ENCODE data around the gene TAF1C. TPM values are rescaled to one million over a fixed set of nuclear protein-coding genes. Genes with fewer than 3 reads are reported as not detected.

The TAF1C gene
- total RNA-seq, 1 experiment from 2014 or later, result 89.7 TPM

DNA sequence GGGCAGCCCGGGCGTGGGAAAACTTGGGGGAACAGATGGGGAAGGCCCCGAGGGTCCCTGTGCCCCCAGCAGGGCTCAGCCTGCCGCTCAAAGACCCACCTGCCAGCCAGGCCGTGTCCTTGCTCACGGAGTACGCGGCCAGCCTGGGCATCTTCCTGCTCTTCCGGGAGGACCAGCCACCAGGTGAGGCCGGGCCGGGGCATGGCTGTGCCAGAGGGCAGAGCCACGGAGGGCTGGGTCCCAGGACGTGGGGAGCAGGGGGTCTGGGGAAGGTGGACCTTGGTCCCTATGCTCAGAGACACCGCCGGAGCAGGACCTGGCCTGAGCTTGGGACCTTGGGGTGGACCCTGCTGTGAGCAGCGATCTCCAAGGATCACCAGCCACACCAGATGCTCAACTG lies 4.6 kb upstream of the TAF1C start:
- DNase-seq (ENCODE audit: low spot score) (no peak), ATAC-seq (no peak)
- ChIA-PET CTCF (interaction anchor here (1.0 to 1.1 kb wide), 2 partner anchors 10 to 16 kb away, joined by 3 to 4 read pairs; no protein-coding TSS in a partner anchor), POLR2A (no interaction called here)
- TF ChIP-seq ETV6 (CRISPR knock-in tag; IDR thresholded peaks at IDR 0.05), result no peak
- TF ChIP-seq FOXP1 (CRISPR knock-in tag; IDR thresholded peaks at IDR 0.05; ENCODE audit: borderline replicate concordance), result no peak
- TF ChIP-seq JAZF1 (CRISPR knock-in tag; IDR thresholded peaks at IDR 0.05), result no peak
- TF ChIP-seq CREM (CRISPR knock-in tag; IDR thresholded peaks at IDR 0.05), result no peak
- TF ChIP-seq ELF4 (CRISPR knock-in tag; IDR thresholded peaks at IDR 0.05; ENCODE audit: low read depth), result no peak
- TF ChIP-seq ZNF532 (CRISPR knock-in tag; IDR thresholded peaks at IDR 0.05; ENCODE audit: borderline replicate concordance), result no peak
- no peak for TF ChIP-seq FOXK1 (CRISPR knock-in tag; IDR thresholded peaks at IDR 0.05)
- no peak for TF ChIP-seq NFYB (CRISPR knock-in tag; conservative IDR thresholded peaks at IDR 0.05; ENCODE audit: low read depth)
- Mint-ChIP-seq H3K4me3 (no peak overlapping the region), H3K27me3 (ENCODE audit: low read depth) (no peaks in the 10 kb centered on the region; the same call in none of the 2 replicates), H3K27ac (no peak overlapping the region), H3K9me3 (no peaks in the 10 kb centered on the region), H3K36me3 (no peaks in the 10 kb centered on the region), H3K4me1 (no peaks in the 10 kb centered on the region)

- POLR2A ChIA-PET, result no interaction called here
- H3K4me3 Mint-ChIP-seq, result no peak within 1 kb of the TSS
- CTCF ChIA-PET, result interaction anchor here (1.0 to 1.1 kb wide), 2 partner anchors 10 to 16 kb away, joined by 3 to 4 read pairs; no protein-coding TSS in a partner anchor
- DNase-seq (ENCODE audit: low spot score), result peak; percentile 75
- no peaks in the 10 kb centered on the region for H3K9me3 Mint-ChIP-seq
- no peaks in the 10 kb centered on the region; the same call in none of the 2 replicates for H3K27me3 Mint-ChIP-seq (ENCODE audit: low read depth)
- no peaks in the 10 kb centered on the region for H3K36me3 Mint-ChIP-seq
- ATAC-seq, result peak; percentile 84
- TF ChIP-seq NFYB (CRISPR knock-in tag; conservative IDR thresholded peaks at IDR 0.05; ENCODE audit: low read depth) (peak; percentile 95), ZNF121 (CRISPR knock-in tag; IDR thresholded peaks at IDR 0.05) (0 out of 2 replicates have a peak, but pooled peaks have one; percentile 4), CREB1 (CRISPR knock-in tag; IDR thresholded peaks at IDR 0.05) (no peak), SP1 (CRISPR knock-in tag; conservative IDR thresholded peaks at IDR 0.05) (peak; percentile 50; the same call in 1 of the 2 replicates), FOXP1 (CRISPR knock-in tag; IDR thresholded peaks at IDR 0.05; ENCODE audit: borderline replicate concordance) (peak; percentile 26; the same call in 1 of the 2 replicates), PRDM15 (CRISPR knock-in tag; IDR thresholded peaks at IDR 0.05) (0 out of 2 replicates have a peak, but pooled peaks have one; percentile 30)
- TF ChIP-seq, protein P1, sequence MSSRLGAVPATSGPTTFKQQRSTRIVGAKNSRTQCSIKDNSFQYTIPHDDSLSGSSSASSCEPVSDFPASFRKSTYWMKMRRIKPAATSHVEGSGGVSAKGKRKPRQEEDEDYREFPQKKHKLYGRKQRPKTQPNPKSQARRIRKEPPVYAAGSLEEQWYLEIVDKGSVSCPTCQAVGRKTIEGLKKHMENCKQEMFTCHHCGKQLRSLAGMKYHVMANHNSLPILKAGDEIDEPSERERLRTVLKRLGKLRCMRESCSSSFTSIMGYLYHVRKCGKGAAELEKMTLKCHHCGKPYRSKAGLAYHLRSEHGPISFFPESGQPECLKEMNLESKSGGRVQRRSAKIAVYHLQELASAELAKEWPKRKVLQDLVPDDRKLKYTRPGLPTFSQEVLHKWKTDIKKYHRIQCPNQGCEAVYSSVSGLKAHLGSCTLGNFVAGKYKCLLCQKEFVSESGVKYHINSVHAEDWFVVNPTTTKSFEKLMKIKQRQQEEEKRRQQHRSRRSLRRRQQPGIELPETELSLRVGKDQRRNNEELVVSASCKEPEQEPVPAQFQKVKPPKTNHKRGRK (CRISPR knock-in tag; IDR thresholded peaks at IDR 0.05; ENCODE audit: borderline replicate concordance), result no peak
- TF ChIP-seq, protein P2, sequence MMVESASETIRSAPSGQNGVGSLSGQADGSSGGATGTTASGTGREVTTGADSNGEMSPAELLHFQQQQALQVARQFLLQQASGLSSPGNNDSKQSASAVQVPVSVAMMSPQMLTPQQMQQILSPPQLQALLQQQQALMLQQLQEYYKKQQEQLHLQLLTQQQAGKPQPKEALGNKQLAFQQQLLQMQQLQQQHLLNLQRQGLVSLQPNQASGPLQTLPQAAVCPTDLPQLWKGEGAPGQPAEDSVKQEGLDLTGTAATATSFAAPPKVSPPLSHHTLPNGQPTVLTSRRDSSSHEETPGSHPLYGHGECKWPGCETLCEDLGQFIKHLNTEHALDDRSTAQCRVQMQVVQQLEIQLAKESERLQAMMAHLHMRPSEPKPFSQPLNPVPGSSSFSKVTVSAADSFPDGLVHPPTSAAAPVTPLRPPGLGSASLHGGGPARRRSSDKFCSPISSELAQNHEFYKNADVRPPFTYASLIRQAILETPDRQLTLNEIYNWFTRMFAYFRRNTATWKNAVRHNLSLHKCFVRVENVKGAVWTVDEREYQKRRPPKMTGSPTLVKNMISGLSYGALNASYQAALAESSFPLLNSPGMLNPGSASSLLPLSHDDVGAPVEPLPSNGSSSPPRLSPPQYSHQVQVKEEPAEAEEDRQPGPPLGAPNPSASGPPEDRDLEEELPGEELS (CRISPR knock-in tag; IDR thresholded peaks at IDR 0.05), result 0 out of 2 replicates have a peak, but pooled peaks have one; percentile 51
- TF ChIP-seq, protein P3, sequence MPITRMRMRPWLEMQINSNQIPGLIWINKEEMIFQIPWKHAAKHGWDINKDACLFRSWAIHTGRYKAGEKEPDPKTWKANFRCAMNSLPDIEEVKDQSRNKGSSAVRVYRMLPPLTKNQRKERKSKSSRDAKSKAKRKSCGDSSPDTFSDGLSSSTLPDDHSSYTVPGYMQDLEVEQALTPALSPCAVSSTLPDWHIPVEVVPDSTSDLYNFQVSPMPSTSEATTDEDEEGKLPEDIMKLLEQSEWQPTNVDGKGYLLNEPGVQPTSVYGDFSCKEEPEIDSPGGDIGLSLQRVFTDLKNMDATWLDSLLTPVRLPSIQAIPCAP (CRISPR knock-in tag; IDR thresholded peaks at IDR 0.05), result peak; percentile 78; the same call in 1 of the 2 replicates
- TF ChIP-seq, protein P4, sequence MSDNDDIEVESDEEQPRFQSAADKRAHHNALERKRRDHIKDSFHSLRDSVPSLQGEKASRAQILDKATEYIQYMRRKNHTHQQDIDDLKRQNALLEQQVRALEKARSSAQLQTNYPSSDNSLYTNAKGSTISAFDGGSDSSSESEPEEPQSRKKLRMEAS (CRISPR knock-in tag; IDR thresholded peaks at IDR 0.05), result peak; percentile 85
- peaks cover 1% of the 10 kb centered on the region; the same call in 1 of the 2 replicates for H3K4me1 Mint-ChIP-seq
- no peak within 1 kb of the TSS for H3K27ac Mint-ChIP-seq
Observed at GRCh38 chr16:84190731-84191388, 4.0 kb upstream of the TAF1C start, which contains the start of gene ADAD2. ADAD2 (plus strand) TSS chr16:84191157; CDS start chr16:84191231, 74 bp downstream.
